Mucosa of rectum (tissue), 2 donors: ENCODE results near the gene TSSC4.

ENCODE experiments used
- H3K27ac ChIP-seq, 2 donors: one replicate each; pipeline ENCODE4 v1.7.0; 2013; ENCODE audit warnings: inconsistent platforms in 2 of 2, low read depth in 2 of 2, low read length in 2 of 2
- H3K27me3 ChIP-seq, 2 donors: one replicate each; pipeline ENCODE4 v1.7.0; 2013; ENCODE audit warnings: low read length in 2 of 2; ENCODE audit not compliant: control insufficient read depth in 2 of 2, insufficient read depth in 2 of 2
- H3K36me3 ChIP-seq, 2 donors: one replicate each; pipeline ENCODE4 v1.7.0; 2013; ENCODE audit warnings: low read length in 2 of 2; ENCODE audit not compliant: control insufficient read depth in 2 of 2, insufficient read depth in 2 of 2
- H3K4me1 ChIP-seq, 2 donors: one replicate each; pipeline ENCODE4 v1.7.0; 2013; ENCODE audit warnings: low read length in 2 of 2, mild to moderate bottlenecking in 1 of 2; ENCODE audit not compliant: control insufficient read depth in 2 of 2, insufficient read depth in 2 of 2
- H3K4me3 ChIP-seq, 2 donors: one replicate each; pipeline ENCODE4 v1.7.0; 2013; ENCODE audit warnings: low read length in 2 of 2
- H3K9ac ChIP-seq, 2 donors: one replicate each; pipeline ENCODE4 v1.7.0; 2013; ENCODE audit warnings: low read length in 2 of 2, low read depth in 1 of 2, mild to moderate bottlenecking in 1 of 2
- H3K9me3 ChIP-seq, 2 donors: one replicate each; pipeline ENCODE4 v1.7.0; 2013; ENCODE audit warnings: low read length in 2 of 2; ENCODE audit not compliant: control insufficient read depth in 2 of 2
- donor health status: healthy.
- donor health status: Normal muscosa, but diverticular disease.

TSSC4 gene

DNA sequence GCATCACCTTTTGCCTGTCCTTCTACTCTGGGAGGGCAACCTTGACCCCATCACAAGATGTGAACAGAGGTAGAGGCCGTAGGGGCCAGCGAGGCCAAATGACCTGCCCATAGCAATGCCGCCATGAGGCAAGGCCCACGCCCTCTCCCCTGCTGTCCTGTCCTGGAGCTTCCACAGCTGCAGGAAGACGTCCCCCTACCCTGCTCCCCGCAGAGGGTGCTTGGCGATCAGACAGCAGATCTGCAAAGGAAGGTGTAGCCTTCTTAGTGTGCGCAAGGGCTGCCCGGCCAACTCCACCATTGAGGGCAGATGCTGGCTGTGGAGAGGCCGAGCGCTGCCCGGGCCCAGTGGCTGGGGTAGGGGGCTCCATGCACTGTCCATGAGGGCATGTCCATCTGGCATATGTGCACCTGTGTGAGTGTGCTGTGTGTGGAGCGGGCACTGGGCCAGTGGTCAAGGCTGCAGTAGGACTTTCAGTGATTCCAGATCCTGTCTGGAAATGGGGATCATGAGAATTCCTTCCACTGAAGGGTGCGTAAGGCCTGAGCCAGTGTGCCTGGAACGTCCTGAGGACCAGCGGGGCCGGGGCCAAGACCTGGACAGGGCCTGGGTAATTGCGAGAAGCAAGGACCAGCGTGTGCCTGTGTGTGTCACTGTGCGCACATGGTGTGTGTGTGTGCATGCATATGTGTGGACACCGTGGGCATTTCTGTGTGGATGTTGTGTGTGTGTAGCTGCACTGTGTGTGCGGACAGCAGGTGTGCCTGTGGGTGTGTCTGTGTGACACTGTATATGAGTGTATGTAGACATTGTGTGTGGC lies 32.8 kb downstream of the TSSC4 start:
- Histone ChIP-seq H3K27me3 (no peaks in the 10 kb centered on the region), H3K4me3 (no peak overlapping the region), H3K36me3 (peaks cover 0 to 7% of the 10 kb centered on the region in 2 donors), H3K9ac (no peak overlapping the region), H3K9me3 (no peaks in the 10 kb centered on the region), H3K27ac (no peak overlapping the region), H3K4me1 (no peaks in the 10 kb centered on the region)

DNA sequence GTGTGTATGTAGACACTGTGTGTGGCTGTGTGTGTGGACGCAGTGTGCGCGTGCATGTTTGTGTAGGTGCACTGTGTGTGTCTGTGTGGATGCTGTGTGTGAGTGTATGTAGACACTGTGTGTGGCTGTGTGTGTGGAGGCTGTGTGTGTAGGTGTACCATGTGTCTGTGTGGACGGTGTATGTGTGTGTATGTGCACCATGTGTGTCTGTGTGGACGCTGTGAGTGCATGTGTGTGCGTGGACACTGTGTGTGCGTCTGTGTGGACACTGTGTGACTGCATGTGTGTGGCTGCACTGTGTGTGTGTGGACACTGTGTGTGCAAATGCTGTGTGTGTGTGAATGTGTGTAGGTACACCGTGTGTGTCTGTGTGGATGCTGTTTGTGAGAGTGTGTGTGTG lies 33.5 kb downstream of the TSSC4 start:
- Histone ChIP-seq H3K4me1 (no peaks in the 10 kb centered on the region), H3K36me3 (peaks cover 0 to 7% of the 10 kb centered on the region in 2 donors), H3K9ac (no peak overlapping the region), H3K9me3 (no peaks in the 10 kb centered on the region), H3K27ac (no peak overlapping the region), H3K27me3 (no peaks in the 10 kb centered on the region), H3K4me3 (no peak overlapping the region)

DNA sequence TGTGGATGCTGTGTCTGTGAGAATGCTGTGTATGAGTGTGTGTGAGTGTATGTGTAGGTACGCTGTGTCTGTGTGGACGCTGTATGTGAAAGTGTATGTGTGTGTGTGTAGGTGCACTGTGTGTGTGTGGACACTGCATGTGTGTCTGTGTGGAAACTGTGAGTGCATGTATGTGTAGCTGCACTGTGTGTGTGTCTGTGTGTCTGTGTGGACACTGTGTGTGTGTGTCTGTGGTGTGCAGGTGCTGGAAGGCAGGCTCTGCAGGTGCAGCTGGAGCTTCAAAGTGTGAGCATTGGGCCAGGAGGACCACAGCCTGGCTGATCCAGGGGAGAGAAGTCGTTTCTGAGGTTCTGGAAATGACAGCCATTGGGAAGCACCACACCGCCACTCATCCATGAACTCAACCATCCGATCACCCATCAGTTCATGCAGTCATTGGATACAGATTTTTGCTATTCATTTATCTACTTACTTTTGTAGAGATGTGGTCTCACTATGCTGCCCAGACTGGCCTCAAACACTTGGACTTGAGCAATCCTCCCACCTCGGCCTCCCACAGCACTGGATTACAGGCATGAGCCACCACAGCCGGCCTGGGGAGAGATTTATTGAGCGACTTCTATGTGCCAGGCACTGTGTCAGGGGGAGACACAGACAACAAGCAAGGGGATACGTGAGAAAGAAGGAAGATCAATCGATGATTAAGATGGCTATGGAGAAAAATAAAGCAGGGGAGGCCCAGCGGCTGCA lies 34.1 kb downstream of the TSSC4 start:
- Histone ChIP-seq H3K4me3 (no peak overlapping the region), H3K4me1 (no peaks in the 10 kb centered on the region), H3K9me3 (no peaks in the 10 kb centered on the region), H3K9ac (no peak overlapping the region), H3K36me3 (peaks cover 0 to 7% of the 10 kb centered on the region in 2 donors), H3K27me3 (no peaks in the 10 kb centered on the region), H3K27ac (no peak overlapping the region)

DNA sequence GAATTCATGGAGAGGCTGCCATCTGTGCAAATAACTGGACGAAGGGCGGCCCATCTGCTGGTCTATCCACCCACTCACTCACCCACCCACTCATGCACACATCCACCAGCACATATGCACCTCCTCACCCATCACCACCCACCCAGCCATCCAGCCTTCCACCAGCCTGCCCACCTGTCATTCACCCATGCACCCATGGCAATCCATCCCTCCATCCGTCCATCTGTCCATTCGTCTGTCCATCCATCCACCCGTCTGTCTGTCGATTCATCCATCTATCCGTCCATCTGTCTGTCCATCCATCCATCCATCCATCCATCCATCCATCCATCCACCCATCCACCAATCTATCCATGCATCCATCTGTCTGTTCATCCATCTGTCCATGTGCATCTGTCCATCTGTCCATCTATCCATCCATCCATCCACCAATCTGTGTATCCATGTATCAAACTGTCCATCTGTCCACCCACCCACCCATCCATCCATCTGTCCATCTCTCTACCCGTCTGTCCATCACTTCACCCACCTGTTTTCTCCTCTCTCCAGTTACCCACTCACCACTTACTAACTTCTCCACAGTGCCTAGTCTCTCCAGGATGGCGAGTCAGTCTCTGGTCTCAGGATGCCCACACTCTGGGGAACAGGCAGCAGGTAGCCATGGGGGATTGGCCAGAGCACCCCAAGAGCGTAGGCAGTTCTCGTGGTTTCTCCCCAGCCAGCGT lies 34.9 kb downstream of the TSSC4 start:
- peaks cover 0 to under 1% of the 10 kb centered on the region in 2 donors for H3K4me1 ChIP-seq
- no peak overlapping the region for H3K4me3 ChIP-seq
- H3K27ac ChIP-seq, result no peak overlapping the region
- no peaks in the 10 kb centered on the region for H3K9me3 ChIP-seq
- H3K36me3 ChIP-seq, result peaks cover 0 to 7% of the 10 kb centered on the region in 2 donors
- H3K27me3 ChIP-seq, result no peaks in the 10 kb centered on the region
- H3K9ac ChIP-seq, result no peak overlapping the region

DNA sequence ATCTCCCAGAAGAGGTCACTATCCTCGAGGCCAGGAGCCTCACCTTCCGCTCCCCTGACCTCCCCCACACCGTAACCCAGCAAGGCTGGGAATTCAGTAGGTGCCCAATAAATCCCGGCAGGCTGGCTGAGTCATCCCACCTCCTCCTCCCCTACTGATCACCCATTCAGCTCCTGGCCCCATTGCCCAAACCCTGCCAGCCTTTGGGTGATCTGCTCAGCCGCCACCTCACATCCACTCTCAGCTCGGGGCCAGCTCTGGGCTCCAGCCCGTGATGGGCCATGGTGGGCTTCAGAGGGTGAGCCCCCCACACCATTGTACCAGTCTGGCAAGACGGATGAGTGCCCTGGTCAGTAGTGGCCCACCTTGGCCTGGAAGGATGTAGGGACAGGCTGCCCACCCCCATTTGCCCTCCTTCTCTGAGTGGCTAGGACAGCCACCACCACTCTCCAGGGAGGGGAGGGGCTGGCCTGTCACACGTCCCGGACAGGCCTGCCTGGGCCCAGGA lies 35.5 kb downstream of the TSSC4 start:
- no peaks in the 10 kb centered on the region for H3K27me3 ChIP-seq
- no peaks in the 10 kb centered on the region for H3K9me3 ChIP-seq
- peaks cover 0 to 7% of the 10 kb centered on the region in 2 donors for H3K36me3 ChIP-seq
- no peak overlapping the region for H3K4me3 ChIP-seq
- H3K9ac ChIP-seq, result no peak overlapping the region
- no peak overlapping the region for H3K27ac ChIP-seq
- H3K4me1 ChIP-seq, result peaks cover 4 to 6% of the 10 kb centered on the region in 2 donors

DNA sequence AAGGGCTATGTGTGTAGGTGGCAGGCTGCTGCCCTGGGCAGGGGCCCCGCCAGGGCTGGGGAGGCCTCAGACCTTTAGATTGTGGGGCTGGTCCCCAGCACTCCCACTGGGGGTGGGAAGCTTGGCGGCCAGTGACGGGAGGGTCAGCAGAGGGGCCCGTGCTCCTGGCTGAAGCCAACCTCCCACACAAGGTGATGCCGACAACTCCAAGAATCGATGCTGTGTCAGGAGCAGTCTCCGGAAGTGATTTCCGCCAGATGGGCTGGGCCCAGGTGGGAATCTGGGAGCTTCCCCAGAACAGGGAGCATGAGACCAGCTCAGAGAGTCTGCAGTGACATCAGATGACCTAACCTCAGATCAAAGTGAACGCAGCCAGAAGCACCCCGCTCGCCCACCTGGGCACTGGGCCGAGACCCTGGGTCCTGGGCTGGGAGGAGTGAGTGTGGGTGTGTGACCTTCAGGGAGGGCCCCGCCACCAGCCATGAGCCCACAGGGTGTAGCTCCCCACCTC lies 36.0 kb downstream of the TSSC4 start:
- Histone ChIP-seq H3K36me3 (peaks cover 0 to 7% of the 10 kb centered on the region in 2 donors), H3K4me3 (no peak overlapping the region), H3K27me3 (no peaks in the 10 kb centered on the region)

DNA sequence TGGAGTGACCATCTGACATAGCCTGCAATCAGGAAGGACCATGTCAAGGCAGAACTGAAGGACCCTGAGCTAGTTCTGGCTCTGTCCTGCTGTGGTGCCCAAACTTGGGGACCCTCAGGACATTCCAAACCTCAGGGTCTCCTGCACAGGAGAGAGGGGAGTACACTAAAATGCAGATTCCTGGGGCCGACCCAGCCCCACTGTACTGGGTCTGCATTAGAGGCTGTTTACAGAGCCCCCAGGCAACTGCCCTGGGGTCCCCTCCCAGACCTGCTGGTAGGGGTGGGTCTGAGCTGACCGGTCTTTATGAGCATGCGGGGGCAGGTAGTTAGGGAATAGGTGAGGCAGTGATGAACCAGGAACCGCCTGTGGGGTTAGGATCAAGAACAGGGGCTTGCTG lies 37.0 kb downstream of the TSSC4 start:
- H3K4me1 ChIP-seq, result peaks cover 12 to 13% of the 10 kb centered on the region in 2 donors
- H3K9me3 ChIP-seq, result no peaks in the 10 kb centered on the region
- no peak overlapping the region for H3K27ac ChIP-seq
- peaks cover 0 to 7% of the 10 kb centered on the region in 2 donors for H3K36me3 ChIP-seq
- H3K4me3 ChIP-seq, result no peak overlapping the region
- H3K27me3 ChIP-seq, result no peaks in the 10 kb centered on the region
- no peak overlapping the region for H3K9ac ChIP-seq

More for the DNA sequence above, 36.0 kb downstream of the TSSC4 start:
- Histone ChIP-seq H3K4me1 (peaks cover 6 to 9% of the 10 kb centered on the region in 2 donors), H3K9me3 (no peaks in the 10 kb centered on the region), H3K9ac (no peak overlapping the region), H3K27ac (no peak overlapping the region)

DNA sequence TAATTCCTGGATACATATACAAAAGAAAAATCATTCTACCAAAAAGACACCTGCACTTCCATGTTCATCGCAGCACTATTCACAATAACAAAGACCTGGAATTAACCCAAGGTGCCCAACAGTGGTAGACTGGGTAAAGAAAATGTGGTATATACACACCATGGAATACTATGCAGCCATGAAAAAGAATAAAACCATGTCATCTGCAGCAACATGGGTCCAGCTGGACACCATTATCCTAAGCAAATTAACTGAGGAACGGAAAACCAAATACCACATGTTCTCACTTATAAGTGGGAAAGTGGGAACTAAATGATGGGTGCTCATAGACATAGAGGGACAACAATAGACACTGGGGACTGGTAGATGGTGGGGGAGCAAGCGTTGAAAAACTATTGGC lies 39.3 kb downstream of the TSSC4 start:
- H3K27me3 ChIP-seq, result no peaks in the 10 kb centered on the region
- H3K4me3 ChIP-seq, result no peak overlapping the region

DNA sequence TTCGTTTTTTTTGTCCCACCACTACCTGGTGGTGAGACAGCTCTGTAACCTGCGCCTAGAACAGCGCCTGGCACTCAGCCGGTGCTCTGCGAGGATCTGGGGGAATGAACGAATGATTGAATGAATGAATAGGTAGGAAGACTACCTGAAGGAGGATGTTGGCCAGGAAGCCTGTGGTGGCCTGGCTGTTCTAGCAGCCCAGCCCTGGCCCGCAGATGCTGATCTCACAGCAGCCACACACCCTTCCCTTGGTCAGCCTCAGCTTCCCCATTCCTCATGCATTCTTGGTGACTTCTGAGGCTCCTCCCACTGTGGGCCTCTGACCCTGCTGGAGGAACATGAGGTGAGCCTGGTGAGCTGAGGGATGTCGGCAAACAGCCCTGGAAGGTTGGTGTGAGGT lies 40.1 kb downstream of the TSSC4 start:
- H3K9ac ChIP-seq, result no peak overlapping the region
- no peaks in the 10 kb centered on the region for H3K9me3 ChIP-seq
- H3K4me1 ChIP-seq, result peaks cover 22 to 25% of the 10 kb centered on the region in 2 donors
- H3K4me3 ChIP-seq, result no peak overlapping the region
- no peaks in the 10 kb centered on the region for H3K27me3 ChIP-seq
- peak overlapping the region; percentile 23 to 49 for H3K27ac ChIP-seq
- no peaks in the 10 kb centered on the region for H3K36me3 ChIP-seq

More for the DNA sequence above, 39.3 kb downstream of the TSSC4 start:
- no peaks in the 10 kb centered on the region for H3K36me3 ChIP-seq
- no peak overlapping the region for H3K9ac ChIP-seq
- no peak overlapping the region for H3K27ac ChIP-seq
- peaks cover 22 to 23% of the 10 kb centered on the region in 2 donors for H3K4me1 ChIP-seq
- H3K9me3 ChIP-seq, result no peaks in the 10 kb centered on the region
